Dermis blood vessel endothelial cell (primary cell): ENCODE measurements around the gene NLN. TPM values are rescaled to one million over a fixed set of nuclear protein-coding genes. Genes with fewer than 3 reads are reported as not detected.

Experiments
- DNase-seq: peaks from one replicate; pipeline ENCODE4 v3.0.0; 2010
- total RNA-seq: library from RNA; depleted of rRNA; stranded (reverse); fragments of >200 nt; gene quantifications from 2 replicates; pipeline ENCODE4 v1.2.3, GENCODE V29; 2014

The NLN gene
- total RNA-seq, 1 donor from 2014 or later, result 40.2 TPM

DNA sequence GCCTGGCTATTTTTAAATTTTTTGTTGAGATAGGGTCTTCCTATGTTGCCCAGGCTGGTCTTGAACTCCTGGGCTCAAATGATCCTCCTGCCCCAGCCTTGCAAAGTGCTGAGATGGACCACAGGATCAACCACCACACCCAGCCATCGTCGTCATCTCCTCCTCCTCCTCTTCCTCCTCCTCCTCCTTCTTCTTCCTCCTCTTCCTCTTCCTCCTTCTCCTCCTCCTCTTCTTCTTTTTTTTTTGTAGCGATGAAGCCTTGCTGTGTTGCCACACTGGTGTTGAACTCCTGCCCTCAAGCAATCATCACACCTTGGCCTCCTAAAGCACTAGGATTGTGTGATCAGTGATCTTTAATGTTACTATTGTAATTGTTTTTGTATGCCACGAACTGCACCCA is 155.0 kb downstream of the NLN start:
- DNase-seq, result no peak

Other genes with a start within 250 kb of the NLN start
- 47.0 and 52.4 TPM in 2 replicates for gene ADAMTS6, start 240.3 kb upstream of the NLN start, total RNA-seq
- gene CENPK, start 159.0 kb upstream of the NLN start, total RNA-seq, result 14.3 and 26.6 TPM in 2 replicates
- 49.5 and 53.6 TPM in 2 replicates for gene PPWD1, start 158.9 kb upstream of the NLN start, total RNA-seq
- 21.4 and 24.7 TPM in 2 replicates for gene TRIM23, start 97.9 kb upstream of the NLN start, total RNA-seq
- gene SHLD3, start 97.2 kb upstream of the NLN start, total RNA-seq, result 4.0 and 6.3 TPM in 2 replicates
- 29.0 and 29.3 TPM in 2 replicates for gene TRAPPC13, start 97.2 kb upstream of the NLN start, total RNA-seq
- 12.1 and 20.1 TPM in 2 replicates for gene SGTB, start 96 bp upstream of the NLN start, total RNA-seq
- 63.0 and 71.6 TPM in 2 replicates for gene ERBIN, start 204.4 kb downstream of the NLN start, total RNA-seq